GM12872 (cell line): ENCODE results near the gene TMF1.

Experiments used
- CTCF ChIP-seq: IDR thresholded peaks from 3 replicates; pipeline ENCODE4 v1.5.1; 2011; ENCODE audit warnings: low read depth, mild to moderate bottlenecking, low read length, moderate library complexity; ENCODE audit not compliant: insufficient read depth

TMF1 gene

GRCh38 chr3:69092030-69092516 lies 39.9 kb upstream of the TMF1 start:
- no peak for TF ChIP-seq CTCF

- no peak for TF ChIP-seq CTCF
Measured at GRCh38 chr3:69091389-69092029, 39.4 kb upstream of the TMF1 start.

- TF ChIP-seq CTCF = no peak
Measured at GRCh38 chr3:69090021-69090420, 37.9 kb upstream of the TMF1 start.

GRCh38 chr3:69088063-69088462 lies 35.9 kb upstream of the TMF1 start:
- 0 out of 3 replicates have a peak, but pooled peaks have one; percentile 8 for TF ChIP-seq CTCF

GRCh38 chr3:69087030-69087791 lies 35.1 kb upstream of the TMF1 start:
- TF ChIP-seq CTCF = no peak

GRCh38 chr3:69085833-69086722 lies 33.9 kb upstream of the TMF1 start:
- no peak for TF ChIP-seq CTCF
